H1 (cell line): ENCODE data around the gene DNAH1. TPM values are rescaled to one million over a fixed set of nuclear protein-coding genes. Genes with fewer than 3 reads are reported as not detected.

ENCODE experiments used
- CTCF ChIA-PET: fragments of 300-600 bp; sonication (Branson Sonifier 250); formaldehyde crosslinking; loops from one replicate; lab custom pipeline; 2021; ENCODE audit not compliant: partially characterized antibody; lab: Charles Lee
- POLR2A ChIA-PET: fragments of 300-600 bp; sonication (Branson Sonifier 250); formaldehyde crosslinking; loops from one replicate; lab custom pipeline; 2021; ENCODE audit warnings: inconsistent platforms; ENCODE audit not compliant: partially characterized antibody; lab: Charles Lee
- DNase-seq, 2 experiments: peaks; one replicate each; pipeline versions ENCODE4 v3.0.0 to v3.0.0-alpha.2; 2010 to 2022; ENCODE audit warnings: low spot score in 2 of 2, low read depth in 1 of 2, mixed read lengths in 1 of 2
- FAIRE-seq: peaks from 2 replicates; lab custom pipeline; 2011; peaks lifted over from hg19 to GRCh38; lab: Jason Lieb, UNC
- H2AFZ ChIP-seq: 2 replicates; pipeline ENCODE4 v1.8.1; 2012; ENCODE audit warnings: low read length, inconsistent platforms
- H2AK5ac ChIP-seq: 2 replicates; pipeline ENCODE4 v1.6.1; 2013; ENCODE audit warnings: low read depth, low read length
- H2BK120ac ChIP-seq: replicated peaks from 2 replicates; pipeline ENCODE3; 2013; ENCODE audit warnings: low read depth, low read length, inconsistent platforms
- H2BK12ac ChIP-seq: 2 replicates; pipeline ENCODE4 v1.6.1; 2013; ENCODE audit warnings: low read depth, low read length
- H2BK15ac ChIP-seq: 2 replicates; pipeline ENCODE4 v1.6.1; 2013; ENCODE audit warnings: low read length
- H2BK20ac ChIP-seq: 2 replicates; pipeline ENCODE4 v1.6.1; 2013; ENCODE audit warnings: low read length
- H2BK5ac ChIP-seq: 2 replicates; pipeline ENCODE4 v1.6.1; 2013; ENCODE audit warnings: low read depth, low read length
- H3K14ac ChIP-seq: 2 replicates; pipeline ENCODE4 v1.6.1; 2013; ENCODE audit warnings: inconsistent platforms; ENCODE audit not compliant: insufficient read length
- H3K18ac ChIP-seq: 2 replicates; pipeline ENCODE4 v1.6.1; 2013; ENCODE audit warnings: low read length; ENCODE audit errors: extremely low read depth
- H3K23ac ChIP-seq: 2 replicates; pipeline ENCODE4 v1.6.1; 2013; ENCODE audit warnings: inconsistent platforms; ENCODE audit not compliant: insufficient read length
- H3K23me2 ChIP-seq: 2 replicates; pipeline ENCODE4 v1.6.1; 2013; ENCODE audit warnings: low read depth, low read length
- H3K27ac ChIP-seq: 2 replicates; pipeline ENCODE4 v1.6.1; 2011; ENCODE audit warnings: low read depth, low read length, inconsistent platforms
- H3K27me3 ChIP-seq, 4 experiments: replicated peaks in 1 of 4; 1 replicate in 1 of 4; 2 replicates in 3 of 4; pipeline versions ENCODE4 v1.6.1 to v1.8.1; 2011 to 2013; ENCODE audit warnings: low read length in 3 of 4, mild to moderate bottlenecking in 3 of 4, inconsistent platforms in 2 of 4, mixed read lengths in 2 of 4, moderate library complexity in 1 of 4; ENCODE audit not compliant: control insufficient read depth in 3 of 4, insufficient read depth in 3 of 4; ENCODE audit errors: extremely low read depth in 1 of 4
- H3K36me3 ChIP-seq, 4 experiments: 2 replicates each; pipeline versions ENCODE4 v1.6.1 to v1.8.1; 2011 to 2013; ENCODE audit warnings: mild to moderate bottlenecking in 4 of 4, low read length in 3 of 4, moderate library complexity in 2 of 4, control low read depth in 1 of 4, inconsistent platforms in 1 of 4; ENCODE audit not compliant: insufficient read depth in 4 of 4, control insufficient read depth in 2 of 4
- H3K4ac ChIP-seq: replicated peaks from 2 replicates; pipeline ENCODE3; 2013; ENCODE audit warnings: low read length, low read depth, mixed read lengths, inconsistent platforms; ENCODE audit not compliant: insufficient read length
- H3K4me1 ChIP-seq, 4 experiments: replicated peaks in 1 of 4; 1 replicate in 1 of 4; 2 replicates in 3 of 4; pipeline versions ENCODE4 v1.6.1 to v1.8.1; 2011 to 2013; ENCODE audit warnings: low read length in 3 of 4, inconsistent platforms in 2 of 4, mixed read lengths in 1 of 4; ENCODE audit not compliant: insufficient read depth in 4 of 4, control insufficient read depth in 3 of 4
- H3K4me2 ChIP-seq, 2 experiments: 2 replicates each; pipeline versions ENCODE4 v1.6.1 to v1.8.1; 2011 to 2013; ENCODE audit warnings: low read depth in 2 of 2, low read length in 2 of 2, control low read depth in 1 of 2, inconsistent platforms in 1 of 2, mild to moderate bottlenecking in 1 of 2; ENCODE audit not compliant: insufficient read depth in 1 of 2
- H3K4me3 ChIP-seq, 4 experiments: fragments of 200-600, 300-600 bp in 1 of 4; sonication (generic), shearing (Covaris generic), sonication (Bioruptor Twin) in 1 of 4; 2 replicates each; pipeline versions ENCODE4 v1.5.1 to v1.8.1; 2011 to 2016; ENCODE audit warnings: low read length in 4 of 4, low read depth in 3 of 4, control low read depth in 2 of 4, inconsistent platforms in 2 of 4, mild to moderate bottlenecking in 2 of 4, mixed read lengths in 1 of 4, moderate library complexity in 1 of 4; ENCODE audit not compliant: insufficient read depth in 2 of 4; ENCODE audit errors: extremely low read depth in 1 of 4
- H3K56ac ChIP-seq: replicated peaks from 2 replicates; pipeline ENCODE3; 2013; ENCODE audit warnings: low read depth, mild to moderate bottlenecking, mixed read lengths, low read length, inconsistent platforms; ENCODE audit not compliant: insufficient read length
- H3K79me1 ChIP-seq: 2 replicates; pipeline ENCODE4 v1.6.1; 2013; ENCODE audit warnings: low read depth, low read length, control low read depth
- H3K79me2 ChIP-seq, 2 experiments: 2 replicates each; pipeline versions ENCODE4 v1.6.1 to v1.8.1; 2012 to 2013; ENCODE audit warnings: low read length in 2 of 2, mild to moderate bottlenecking in 2 of 2, inconsistent platforms in 1 of 2; ENCODE audit not compliant: insufficient read depth in 2 of 2, control insufficient read depth in 1 of 2
- H3K9ac ChIP-seq, 4 experiments: replicated peaks in 1 of 4; 1 replicate in 1 of 4; 2 replicates in 3 of 4; pipeline versions ENCODE4 v1.6.1 to v1.8.1; 2011 to 2013; ENCODE audit warnings: low read depth in 3 of 4, low read length in 3 of 4, control low read depth in 2 of 4, mild to moderate bottlenecking in 2 of 4, moderate library complexity in 2 of 4, inconsistent platforms in 1 of 4; ENCODE audit errors: extremely low read depth in 1 of 4
- H3K9me3 ChIP-seq, 2 experiments: 2 replicates each; pipeline versions ENCODE4 v1.6.1 to v1.8.1; 2012 to 2013; ENCODE audit warnings: mild to moderate bottlenecking in 2 of 2, moderate library complexity in 2 of 2, control low read depth in 1 of 2, inconsistent platforms in 1 of 2, low read depth in 1 of 2, low read length in 1 of 2, mixed read lengths in 1 of 2; ENCODE audit not compliant: insufficient read depth in 2 of 2
- H4K20me1 ChIP-seq, 2 experiments: replicated peaks in 1 of 2; 2 replicates each; pipeline versions ENCODE3 to v1.8.1; 2011 to 2013; ENCODE audit warnings: inconsistent platforms in 2 of 2, low read length in 2 of 2, mild to moderate bottlenecking in 1 of 2; ENCODE audit not compliant: insufficient read depth in 2 of 2, control insufficient read depth in 1 of 2
- H4K5ac ChIP-seq: 2 replicates; pipeline ENCODE4 v1.6.1; 2013; ENCODE audit warnings: low read length, low read depth, mixed read lengths, inconsistent platforms; ENCODE audit not compliant: insufficient read length
- H4K8ac ChIP-seq: 2 replicates; pipeline ENCODE4 v1.8.0; 2013; ENCODE audit warnings: mild to moderate bottlenecking, moderate library complexity, low read length, inconsistent platforms; ENCODE audit not compliant: insufficient read depth; ENCODE audit errors: extremely low read depth
- H4K91ac ChIP-seq: replicated peaks from 2 replicates; pipeline ENCODE3; 2013; ENCODE audit warnings: low read length, mixed read lengths, inconsistent platforms; ENCODE audit not compliant: insufficient read length
- CBX5 ChIP-seq: fragments of 300-800, 300-1000 bp; sonication (generic); IDR thresholded peaks from 2 replicates; pipeline ENCODE4 v1.7.1; 2016; ENCODE audit warnings: antibody characterized with exemption, low read length, low read depth
- CBX8 ChIP-seq: fragments of 300-800, 300-1000 bp; sonication (generic); IDR thresholded peaks from 2 replicates; pipeline ENCODE4 v1.7.1; 2016; ENCODE audit warnings: low read depth, low read length, borderline replicate concordance
- CEBPB ChIP-seq: IDR thresholded peaks from 2 replicates; pipeline ENCODE4 v1.6.1; 2012; ENCODE audit warnings: low read depth, low read length
- CHD2 ChIP-seq: IDR thresholded peaks from 2 replicates; pipeline ENCODE4 v1.6.1; 2012; ENCODE audit warnings: low read length, improper control_type of control experiment
- EP300 ChIP-seq, 2 experiments: IDR thresholded peaks; 1 replicate in 1 of 2; 2 replicates in 1 of 2; pipeline ENCODE4 v1.6.1; 2011 to 2012; ENCODE audit warnings: low read depth in 2 of 2, low read length in 2 of 2, mild to moderate bottlenecking in 2 of 2, borderline replicate concordance in 1 of 2, inconsistent platforms in 1 of 2, moderate library complexity in 1 of 2
- HDAC6 ChIP-seq: IDR thresholded peaks from one replicate; pipeline ENCODE4 v1.7.1; 2012; ENCODE audit warnings: low read depth, mild to moderate bottlenecking, inconsistent platforms, low read length, moderate library complexity
- NANOG ChIP-seq: IDR thresholded peaks from 2 replicates; pipeline ENCODE4 v1.6.1; 2011; ENCODE audit warnings: low read length, low read depth, mild to moderate bottlenecking, inconsistent platforms; ENCODE audit not compliant: insufficient read depth, poor library complexity, severe bottlenecking
- POLR2AphosphoS5 ChIP-seq: IDR thresholded peaks from 2 replicates; pipeline ENCODE4 v1.6.1; 2011; ENCODE audit warnings: low read depth, low read length
- RFX5 ChIP-seq: IDR thresholded peaks from 2 replicates; pipeline ENCODE4 v1.6.1; 2011; ENCODE audit warnings: low read depth, low read length, improper control_type of control experiment, borderline replicate concordance
- RNF2 ChIP-seq: fragments of 200-900, 300-1000 bp; sonication (generic); IDR thresholded peaks from 2 replicates; pipeline ENCODE4 v1.7.1; 2016; ENCODE audit warnings: borderline replicate concordance, low read depth, mild to moderate bottlenecking, antibody characterized with exemption, low read length; ENCODE audit not compliant: poor library complexity, severe bottlenecking; ENCODE audit errors: missing control alignments
- ZNF274 ChIP-seq: IDR thresholded peaks from 2 replicates; pipeline ENCODE4 v1.7.0; 2012; ENCODE audit warnings: low read length, borderline replicate concordance; ENCODE audit errors: extremely low read depth
- WGBS, 2 experiments: shearing (Covaris generic) in 1 of 2; methylation state at CpG; one replicate each; pipeline versions ENCODE4 v1.1.6 to v1.1.7; 2013 to 2015; ENCODE audit warnings: low lambda C conversion rate in 2 of 2, mixed read lengths in 2 of 2, inconsistent platforms in 1 of 2, low coverage in 1 of 2, missing lambda C conversion rate in 1 of 2; ENCODE audit not compliant: insufficient replicate concordance in 2 of 2, insufficient coverage in 1 of 2, insufficient read length in 1 of 2; ENCODE audit errors: extremely low coverage in 1 of 2, missing lambda C conversion rate in 1 of 2; 5-methylcytosine and 5-hydroxymethylcytosine counted together
- polyA plus RNA-seq, 7 experiments: library from polyadenylated mRNA; depleted of rRNA in 3 of 7; stranded (reverse) in 5 of 7; unstranded in 2 of 7; fragments of >200 nt in 5 of 7; fragments of 200-250 nt in 2 of 7; gene quantifications; 1 replicate in 5 of 7; 2 replicates in 1 of 7; 4 replicates in 1 of 7; pipeline versions ENCODE4 v1.2.1 to v1.2.3, GENCODE V29; 2011 to 2013; ENCODE audit warnings: missing spikeins in 2 of 7, mixed read lengths in 2 of 7
- total RNA-seq: library from RNA; stranded (reverse); fragmentation: NEBNext Ultra II Directional; extraction: Animal tissue kit (Norgen Biotek cat#: 25700); gene quantifications from 2 replicates; pipeline ENCODE4 v1.2.1, GENCODE V29; 2021

Gene DNAH1
- total and polyA plus RNA-seq, 2 of the 8 experiments (the other 6 are each of a cell fraction or from before 2014, with no cell fraction given) = 1.0 to 1.5 TPM

DNA sequence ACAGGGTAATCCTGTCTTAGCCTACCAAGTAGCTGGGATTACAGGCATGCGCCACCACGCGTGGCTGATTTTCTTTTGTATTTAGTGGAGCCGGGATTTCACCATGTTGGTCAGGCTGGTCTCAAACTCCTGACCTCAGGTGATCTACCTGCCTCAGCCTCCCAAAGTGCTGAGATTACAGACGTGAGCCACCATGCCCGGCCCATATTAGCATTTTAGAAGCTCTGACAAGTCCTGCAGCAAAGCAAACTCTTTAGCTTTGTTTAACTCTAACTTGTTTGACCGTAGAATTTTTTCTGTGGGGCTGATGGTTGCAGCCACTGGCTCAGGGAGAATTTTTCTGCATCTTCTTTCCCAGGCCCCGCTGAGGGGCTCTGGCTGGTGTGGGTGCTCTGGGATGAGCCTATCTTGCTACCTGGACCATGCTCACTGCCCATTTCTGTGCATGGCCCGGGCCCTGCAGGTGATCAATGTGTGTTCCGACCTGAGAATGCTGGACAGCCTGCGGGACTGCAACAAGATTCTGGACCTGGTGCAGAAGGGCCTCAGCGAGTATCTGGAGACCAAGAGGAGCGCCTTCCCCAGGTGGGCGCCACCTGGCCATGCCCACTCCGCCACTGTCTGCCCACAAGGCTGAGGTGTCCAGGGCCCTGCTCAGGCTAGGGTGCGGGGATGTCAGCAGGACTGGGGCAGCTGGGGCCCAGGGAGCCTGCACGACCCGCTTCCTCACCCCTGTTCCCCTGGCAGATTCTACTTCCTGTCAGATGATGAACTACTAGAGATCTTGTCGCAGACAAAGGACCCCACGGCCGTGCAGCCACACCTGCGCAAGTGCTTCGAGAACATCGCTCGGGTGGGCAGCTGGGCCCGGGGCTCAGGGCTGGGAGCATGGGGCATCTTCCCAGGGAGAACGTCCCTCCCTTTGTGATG, 41.3 kb downstream of the DNAH1 start:
- CTCF ChIA-PET = interaction anchor here (0.7 to 8.9 kb wide), 10 partner anchors 8 to 125 kb away, joined by 3 to 55 read pairs (median 4); no protein-coding TSS in a partner anchor
- WGBS, 2 experiments = 91% methylated on average over 27 of the region's 27 CpGs; no CpG with 5 or more reads in 1 of the 2 experiments
- no peaks in the 10 kb centered on the region for H3K79me1 ChIP-seq
- TF ChIP-seq POLR2AphosphoS5 = no peak
- no peak for TF ChIP-seq CEBPB
- TF ChIP-seq CBX8 = no peak
- TF ChIP-seq RFX5 = no peak
- no peak for TF ChIP-seq HDAC6
- no peak for TF ChIP-seq CHD2
- TF ChIP-seq RNF2 = no peak
- no peak for TF ChIP-seq ZNF274
- no peak for TF ChIP-seq NANOG
- no peak for TF ChIP-seq EP300 (IDR thresholded peaks at IDR 0.05; ENCODE audit: borderline replicate concordance in 1 of 2, low read depth in 2 of 2, low read length in 2 of 2)
- TF ChIP-seq CBX5 = no peak

More for the DNA sequence above, 41.3 kb downstream of the DNAH1 start:
- no peak overlapping the region for H3K56ac ChIP-seq
- no peaks in the 10 kb centered on the region for H3K79me2 ChIP-seq
- no peak overlapping the region for H2BK120ac ChIP-seq
- no peaks in the 10 kb centered on the region for H3K27me3 ChIP-seq
- no peak overlapping the region for H4K5ac ChIP-seq
- no peak overlapping the region for H2AK5ac ChIP-seq
- H3K36me3 ChIP-seq = no peaks in the 10 kb centered on the region
- H3K14ac ChIP-seq = no peak overlapping the region
- no peak overlapping the region for H3K18ac ChIP-seq
- H4K91ac ChIP-seq = no peak overlapping the region
- no peaks in the 10 kb centered on the region; a peak in 1 of 7 replicates for H3K4me1 ChIP-seq
- H3K9me3 ChIP-seq = no peaks in the 10 kb centered on the region
- no peak overlapping the region for H2BK5ac ChIP-seq
- no peak overlapping the region for H3K4ac ChIP-seq
- H2BK20ac ChIP-seq = no peak overlapping the region
- H3K4me2 ChIP-seq = no peak overlapping the region
- H3K23ac ChIP-seq = no peak overlapping the region
- no peak for FAIRE-seq
- H4K20me1 ChIP-seq = no peaks in the 10 kb centered on the region
- no peak overlapping the region for H3K4me3 ChIP-seq
- H2BK12ac ChIP-seq = no peak overlapping the region
- H2BK15ac ChIP-seq = no peak overlapping the region
- POLR2A ChIA-PET = interaction anchor here (0.6 to 1.3 kb wide), 2 partner anchors 38 to 76 kb away, joined by 3 to 4 read pairs; no protein-coding TSS in a partner anchor
- H3K27ac ChIP-seq = no peak overlapping the region
- DNase-seq = no peak
- no peaks in the 10 kb centered on the region for H3K23me2 ChIP-seq
- H2AFZ ChIP-seq = no peak overlapping the region
- H3K9ac ChIP-seq = no peak overlapping the region
- H4K8ac ChIP-seq = peak overlapping the region; percentile 71
